DND-41 (cell line): ENCODE measurements around the gene PSTPIP1.

Source experiments
- ATAC-seq: fragments of 200-7000 bp; cut with Tn5 transposase; 3 replicates; pipeline ENCODE4 v1.9.1; 2021; ENCODE audit warnings: low read depth; ENCODE audit not compliant: insufficient read depth
- DNase-seq: peaks from one replicate; pipeline ENCODE4 v3.0.0-alpha.2; 2020
- H2AFZ ChIP-seq: 2 replicates; pipeline ENCODE4 v1.6.0; 2012; ENCODE audit warnings: low read depth, low read length
- H3K27ac ChIP-seq: 2 replicates; pipeline ENCODE4 v1.5.1; 2012; ENCODE audit warnings: low read length, inconsistent platforms
- H3K27me3 ChIP-seq: fragments of 200-600 bp; sonication (generic); 2 replicates; pipeline ENCODE4 v1.6.0; 2012; ENCODE audit warnings: low read length, mild to moderate bottlenecking, inconsistent platforms; ENCODE audit not compliant: insufficient read depth, poor library complexity
- H3K36me3 ChIP-seq: 2 replicates; pipeline ENCODE4 v1.5.1; 2012; ENCODE audit warnings: low read length, inconsistent platforms; ENCODE audit not compliant: insufficient read depth
- H3K4me1 ChIP-seq: 2 replicates; pipeline ENCODE4 v1.5.1; 2012; ENCODE audit warnings: mild to moderate bottlenecking, low read length; ENCODE audit not compliant: insufficient read depth
- H3K4me2 ChIP-seq: 2 replicates; pipeline ENCODE4 v1.6.0; 2012; ENCODE audit warnings: mild to moderate bottlenecking, moderate library complexity, low read length, inconsistent platforms; ENCODE audit not compliant: insufficient read depth
- H3K4me3 ChIP-seq, 2 experiments: fragments of 200-600 bp in 1 of 2; shearing (Covaris generic) in 1 of 2; 2 replicates each; pipeline ENCODE4 v1.5.1; 2012 to 2016; ENCODE audit warnings: inconsistent platforms in 2 of 2, low read length in 2 of 2, mild to moderate bottlenecking in 2 of 2, low read depth in 1 of 2, moderate library complexity in 1 of 2
- H3K79me2 ChIP-seq: 2 replicates; pipeline ENCODE4 v1.6.0; 2012; ENCODE audit warnings: low read length, inconsistent platforms; ENCODE audit not compliant: insufficient read depth
- H3K9ac ChIP-seq: 2 replicates; pipeline ENCODE4 v1.6.0; 2012; ENCODE audit warnings: low read depth, mild to moderate bottlenecking, inconsistent platforms, low read length, moderate library complexity
- H3K9me3 ChIP-seq: 2 replicates; pipeline ENCODE4 v1.5.1; 2012; ENCODE audit warnings: low read length, moderate library complexity, mild to moderate bottlenecking, inconsistent platforms; ENCODE audit not compliant: insufficient read depth, severe bottlenecking
- H4K20me1 ChIP-seq: 2 replicates; pipeline ENCODE4 v1.6.0; 2012; ENCODE audit warnings: low read length; ENCODE audit not compliant: insufficient read depth
- EZH2 ChIP-seq: IDR thresholded peaks from 3 replicates; pipeline ENCODE4 v1.6.1; 2012; ENCODE audit warnings: borderline replicate concordance, low read depth, mild to moderate bottlenecking, moderate library complexity, low read length, inconsistent platforms; ENCODE audit not compliant: severe bottlenecking
- TF ChIP-seq, protein P1 (sequence below): IDR thresholded peaks from 2 replicates; pipeline ENCODE4 v1.5.1; 2012; ENCODE audit warnings: borderline replicate concordance, low read length, moderate library complexity, mild to moderate bottlenecking; ENCODE audit not compliant: poor library complexity, severe bottlenecking; ENCODE audit errors: extremely low read depth

PSTPIP1 gene

DNA sequence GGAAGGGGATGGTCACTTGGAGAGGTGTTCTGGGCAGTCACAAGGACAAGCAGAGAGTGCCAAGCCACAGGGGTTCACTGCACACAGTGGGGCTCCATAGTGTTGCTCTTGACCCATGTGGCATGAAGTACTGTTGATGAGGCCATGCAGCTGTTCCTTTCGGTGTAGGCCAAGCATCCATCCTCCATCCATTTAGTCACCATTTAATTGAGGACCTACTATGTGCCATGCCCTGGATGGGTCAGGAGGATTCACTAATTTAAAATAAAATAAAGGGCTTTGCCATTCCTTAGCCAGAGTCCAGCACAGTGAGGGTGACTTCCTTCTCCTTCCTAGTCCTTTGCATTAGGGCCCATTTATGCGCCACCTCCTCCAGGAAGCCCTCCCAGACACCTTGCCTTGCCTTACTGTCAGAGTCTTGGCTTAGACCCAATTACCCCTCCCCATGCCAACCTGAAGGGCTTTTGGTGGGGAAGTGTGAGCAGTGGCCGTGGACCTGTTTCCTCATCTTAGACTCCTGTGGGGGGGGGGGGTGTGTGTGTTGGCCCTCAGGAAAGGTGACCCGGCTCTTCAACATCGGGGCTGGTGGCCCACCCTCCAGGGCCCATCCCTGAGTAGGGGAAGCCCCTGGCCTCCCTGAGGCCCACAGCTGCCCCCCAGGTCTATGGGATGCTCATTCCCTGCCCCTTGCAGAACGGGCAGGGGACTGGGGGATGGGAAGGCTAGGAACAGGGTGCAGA, 25.6 kb downstream of the PSTPIP1 start:
- TF ChIP-seq, protein P1, sequence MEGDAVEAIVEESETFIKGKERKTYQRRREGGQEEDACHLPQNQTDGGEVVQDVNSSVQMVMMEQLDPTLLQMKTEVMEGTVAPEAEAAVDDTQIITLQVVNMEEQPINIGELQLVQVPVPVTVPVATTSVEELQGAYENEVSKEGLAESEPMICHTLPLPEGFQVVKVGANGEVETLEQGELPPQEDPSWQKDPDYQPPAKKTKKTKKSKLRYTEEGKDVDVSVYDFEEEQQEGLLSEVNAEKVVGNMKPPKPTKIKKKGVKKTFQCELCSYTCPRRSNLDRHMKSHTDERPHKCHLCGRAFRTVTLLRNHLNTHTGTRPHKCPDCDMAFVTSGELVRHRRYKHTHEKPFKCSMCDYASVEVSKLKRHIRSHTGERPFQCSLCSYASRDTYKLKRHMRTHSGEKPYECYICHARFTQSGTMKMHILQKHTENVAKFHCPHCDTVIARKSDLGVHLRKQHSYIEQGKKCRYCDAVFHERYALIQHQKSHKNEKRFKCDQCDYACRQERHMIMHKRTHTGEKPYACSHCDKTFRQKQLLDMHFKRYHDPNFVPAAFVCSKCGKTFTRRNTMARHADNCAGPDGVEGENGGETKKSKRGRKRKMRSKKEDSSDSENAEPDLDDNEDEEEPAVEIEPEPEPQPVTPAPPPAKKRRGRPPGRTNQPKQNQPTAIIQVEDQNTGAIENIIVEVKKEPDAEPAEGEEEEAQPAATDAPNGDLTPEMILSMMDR, result no peak
- TF ChIP-seq EZH2, result no peak
- Histone ChIP-seq H4K20me1 (no peaks in the 10 kb centered on the region; the same call in 1 of the 2 replicates), H3K9ac (no peak overlapping the region), H2AFZ (no peak overlapping the region), H3K4me1 (peaks cover 21% of the 10 kb centered on the region), H3K4me2 (no peak overlapping the region), H3K79me2 (no peaks in the 10 kb centered on the region), H3K27ac (no peak overlapping the region), H3K27me3 (no peaks in the 10 kb centered on the region), H3K9me3 (no peaks in the 10 kb centered on the region), H3K4me3 (no peak overlapping the region), H3K36me3 (no peaks in the 10 kb centered on the region)
- ATAC-seq (no peak), DNase-seq (no peak)

DNA sequence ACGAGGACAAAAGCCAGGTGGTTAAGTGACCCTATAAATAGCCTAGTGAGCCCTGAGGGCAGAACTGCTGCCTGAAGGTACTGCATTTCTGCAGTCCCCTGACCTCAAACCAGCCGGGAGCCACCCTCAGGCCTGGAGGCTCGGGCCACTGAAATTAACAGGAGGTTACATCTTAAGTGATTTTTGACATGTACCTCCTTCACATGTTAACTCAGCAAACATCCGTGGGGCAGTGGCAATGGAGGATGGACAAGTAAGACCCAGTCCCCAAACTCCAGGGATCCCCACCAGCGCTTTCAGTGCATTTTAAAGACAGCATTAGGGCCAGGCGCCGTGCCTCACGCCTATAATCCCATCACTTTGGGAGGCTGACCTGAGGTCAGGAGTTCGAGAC, 26.2 kb downstream of the PSTPIP1 start:
- Histone ChIP-seq H3K9me3 (no peaks in the 10 kb centered on the region), H2AFZ (no peak overlapping the region), H4K20me1 (no peaks in the 10 kb centered on the region; the same call in 1 of the 2 replicates), H3K4me1 (peaks cover 21% of the 10 kb centered on the region), H3K36me3 (no peaks in the 10 kb centered on the region), H3K4me3 (no peak overlapping the region), H3K9ac (no peak overlapping the region), H3K4me2 (no peak overlapping the region), H3K27ac (no peak overlapping the region), H3K79me2 (no peaks in the 10 kb centered on the region), H3K27me3 (no peaks in the 10 kb centered on the region)
- no peak for TF ChIP-seq EZH2
- TF ChIP-seq, protein P1, result no peak
- DNase-seq (no peak), ATAC-seq (no peak)

DNA sequence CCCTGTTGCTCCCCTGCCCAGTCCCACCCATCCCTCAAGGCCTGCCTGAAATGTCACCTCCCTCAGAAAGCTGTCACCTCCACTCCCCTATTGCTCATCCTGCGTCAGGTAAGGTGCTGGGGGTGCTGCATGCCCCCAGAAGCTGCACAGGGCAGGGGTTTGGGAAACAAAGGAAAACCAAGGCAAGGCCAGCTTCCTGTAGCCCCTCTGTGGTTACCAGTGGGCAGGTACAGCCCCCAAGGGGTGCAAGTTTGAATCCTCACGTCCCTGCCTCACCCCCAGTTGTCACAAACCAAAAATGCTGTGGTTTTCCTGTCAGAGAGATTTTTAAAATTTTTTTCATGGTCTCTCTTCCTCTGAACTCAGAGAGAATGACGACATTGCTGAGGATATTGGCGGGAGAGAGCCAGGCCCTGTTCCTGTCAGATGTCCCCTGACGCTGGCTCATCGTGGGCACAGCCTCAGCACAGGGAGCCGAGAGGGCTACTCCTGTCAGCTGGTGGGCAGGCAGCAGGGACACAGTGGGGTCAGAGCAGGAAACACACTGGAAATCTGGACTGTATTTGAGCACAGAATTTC, 27.0 kb downstream of the PSTPIP1 start:
- H2AFZ ChIP-seq, result no peak overlapping the region
- H3K4me3 ChIP-seq, result no peak overlapping the region
- H3K4me2 ChIP-seq, result 0 out of 2 replicates have a peak overlapping the region, but pooled peaks have one; percentile 8
- no peaks in the 10 kb centered on the region for H3K79me2 ChIP-seq
- H3K27ac ChIP-seq, result peak overlapping the region; percentile 60
- H4K20me1 ChIP-seq, result no peaks in the 10 kb centered on the region; the same call in 1 of the 2 replicates
- H3K9ac ChIP-seq, result peak overlapping the region; percentile 26
- no peak for TF ChIP-seq EZH2
- TF ChIP-seq, protein P1, result no peak
- no peaks in the 10 kb centered on the region for H3K9me3 ChIP-seq
- DNase-seq (peak; percentile 52), ATAC-seq (peak; percentile 70)
- no peaks in the 10 kb centered on the region for H3K36me3 ChIP-seq
- no peaks in the 10 kb centered on the region for H3K27me3 ChIP-seq
- peaks cover 21% of the 10 kb centered on the region for H3K4me1 ChIP-seq
